HUES48 (cell line): ENCODE data around the gene CNNM2.
"Not testable (repeated sequence)": the region's sequence is repeated elsewhere in the genome, so short reads cannot be mapped to it uniquely, and the experiment has no call there.

Experiments used
- H3K27ac ChIP-seq: one replicate; pipeline ENCODE4 v1.7.0; 2013; ENCODE audit warnings: low read depth, low read length, inconsistent platforms
- H3K27me3 ChIP-seq: 2 replicates; pipeline ENCODE4 v1.6.1; 2013; ENCODE audit warnings: mild to moderate bottlenecking, low read length; ENCODE audit not compliant: control insufficient read depth, insufficient read depth
- H3K36me3 ChIP-seq: 2 replicates; pipeline ENCODE4 v1.6.1; 2013; ENCODE audit warnings: low read length; ENCODE audit not compliant: control insufficient read depth, insufficient read depth
- H3K4me1 ChIP-seq: 2 replicates; pipeline ENCODE4 v1.6.1; 2013; ENCODE audit warnings: mild to moderate bottlenecking, low read length; ENCODE audit not compliant: control insufficient read depth, insufficient read depth
- H3K4me3 ChIP-seq: 2 replicates; pipeline ENCODE4 v1.5.1; 2013; ENCODE audit warnings: mild to moderate bottlenecking, low read depth, low read length
- H3K9ac ChIP-seq: 2 replicates; pipeline ENCODE4 v1.6.1; 2013; ENCODE audit warnings: mild to moderate bottlenecking, low read depth, low read length, moderate library complexity
- H3K9me3 ChIP-seq: 2 replicates; pipeline ENCODE4 v1.6.1; 2013; ENCODE audit warnings: low read length; ENCODE audit not compliant: control insufficient read depth, insufficient read depth

CNNM2 gene

GRCh38 chr10:103124420-103125096 lies 206.5 kb downstream of the CNNM2 start:
- no peaks in the 10 kb centered on the region for H3K36me3 ChIP-seq
- no peaks in the 10 kb centered on the region for H3K27me3 ChIP-seq
- no peak overlapping the region for H3K27ac ChIP-seq
- H3K4me1 ChIP-seq = no peaks in the 10 kb centered on the region
- H3K9me3 ChIP-seq = no peaks in the 10 kb centered on the region
- H3K4me3 ChIP-seq = no peak overlapping the region
- no peak overlapping the region for H3K9ac ChIP-seq

DNA sequence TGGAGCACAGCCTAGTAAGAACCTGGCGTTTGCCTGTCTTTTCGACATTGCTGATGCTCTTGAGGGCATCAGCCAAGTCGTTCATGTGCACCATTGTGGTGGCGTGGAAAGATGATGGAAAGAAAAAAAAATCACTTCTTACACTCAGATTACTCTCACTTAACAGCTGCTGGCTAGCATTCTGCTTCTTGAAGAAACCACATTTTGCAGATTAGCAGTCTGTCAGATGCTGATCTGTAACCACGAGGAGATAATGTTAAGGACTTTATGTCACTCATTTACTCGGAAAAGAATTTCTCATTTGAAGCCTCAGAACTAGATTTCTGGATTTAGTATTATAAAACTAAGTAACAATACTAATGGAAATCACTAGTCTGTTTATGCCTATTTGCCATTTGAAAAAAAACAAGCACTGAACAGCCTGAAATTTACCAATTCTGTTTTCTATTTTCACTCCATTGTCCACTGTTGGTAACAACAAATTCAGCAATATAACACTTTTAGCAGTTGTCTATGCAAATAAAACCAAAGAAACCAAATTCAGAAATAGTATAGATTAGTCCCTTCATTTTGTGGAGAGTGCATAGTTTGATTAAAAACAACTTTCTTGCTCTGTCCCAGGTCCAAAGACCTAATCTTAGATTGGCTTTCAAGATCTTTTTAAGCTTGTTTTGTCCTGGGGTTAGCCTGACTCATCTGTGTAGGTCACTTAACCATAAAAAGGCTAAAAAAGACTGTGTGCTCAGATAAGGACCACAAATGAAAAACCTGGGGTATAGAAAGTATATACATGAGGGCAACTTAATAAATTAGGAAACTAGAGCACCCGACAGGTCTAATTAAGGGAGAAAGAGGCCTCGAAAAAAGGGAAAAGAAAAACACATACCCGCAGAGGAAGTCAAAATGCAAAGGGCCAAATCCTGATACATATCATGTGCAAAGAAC lies 207.5 kb downstream of the CNNM2 start:
- Histone ChIP-seq H3K9ac (no peak overlapping the region), H3K4me1 (no peaks in the 10 kb centered on the region), H3K36me3 (no peaks in the 10 kb centered on the region), H3K27me3 (no peaks in the 10 kb centered on the region), H3K4me3 (no peak overlapping the region), H3K9me3 (no peaks in the 10 kb centered on the region), H3K27ac (peak overlapping the region; percentile 44)

- Histone ChIP-seq H3K36me3 (no peaks in the 10 kb centered on the region), H3K4me1 (no peaks in the 10 kb centered on the region), H3K9me3 (0 out of 2 replicates have a peak, but pooled peaks cover 6% of the 10 kb centered on the region), H3K27me3 (no peaks in the 10 kb centered on the region), H3K9ac (no peak overlapping the region), H3K27ac (no peak overlapping the region), H3K4me3 (no peak overlapping the region)
Observed at GRCh38 chr10:103127241-103127640, 209.1 kb downstream of the CNNM2 start.

- not testable (repeated sequence) for H3K9me3 ChIP-seq, H3K27me3 ChIP-seq, H3K9ac ChIP-seq
Observed at GRCh38 chr10:103130180-103130579, 212.1 kb downstream of the CNNM2 start.

GRCh38 chr10:103130910-103131309 lies 212.8 kb downstream of the CNNM2 start:
- Histone ChIP-seq H3K27ac (no peak overlapping the region), H3K4me3 (no peak overlapping the region), H3K36me3 (peaks cover 3% of the 10 kb centered on the region; the same call in 1 of the 2 replicates), H3K27me3 (no peaks in the 10 kb centered on the region), H3K9ac (no peak overlapping the region), H3K4me1 (no peaks in the 10 kb centered on the region), H3K9me3 (0 out of 2 replicates have a peak, but pooled peaks cover 6% of the 10 kb centered on the region)

More at GRCh38 chr10:103130180-103130579, 212.1 kb downstream of the CNNM2 start:
- H3K4me3 ChIP-seq, H3K4me1 ChIP-seq, H3K36me3 ChIP-seq, H3K27ac ChIP-seq: not testable (repeated sequence)

DNA sequence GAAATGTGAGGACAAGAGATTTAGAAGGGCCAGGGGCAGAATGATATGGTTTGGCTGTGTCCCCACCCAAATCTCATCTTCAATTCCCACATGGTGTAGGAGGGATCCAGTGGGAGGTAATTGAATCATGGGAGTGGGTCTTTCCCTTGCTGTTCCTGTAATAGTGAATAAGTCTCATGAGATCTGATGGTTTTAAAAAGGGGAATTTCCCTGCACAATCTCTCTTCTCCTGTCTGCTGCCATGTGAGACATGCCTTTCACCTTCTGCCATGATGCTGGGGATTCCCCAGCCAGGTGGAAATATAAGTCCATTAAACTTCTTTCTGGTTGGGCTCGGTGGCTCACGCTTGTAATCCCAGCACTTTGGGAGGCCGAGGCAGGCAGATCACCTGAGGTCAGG lies 217.1 kb downstream of the CNNM2 start:
- not testable (repeated sequence) for H3K9me3 ChIP-seq, H3K27ac ChIP-seq, H3K4me1 ChIP-seq, H3K27me3 ChIP-seq, H3K4me3 ChIP-seq, H3K9ac ChIP-seq
- peaks cover 24% of the 10 kb centered on the region for H3K36me3 ChIP-seq

DNA sequence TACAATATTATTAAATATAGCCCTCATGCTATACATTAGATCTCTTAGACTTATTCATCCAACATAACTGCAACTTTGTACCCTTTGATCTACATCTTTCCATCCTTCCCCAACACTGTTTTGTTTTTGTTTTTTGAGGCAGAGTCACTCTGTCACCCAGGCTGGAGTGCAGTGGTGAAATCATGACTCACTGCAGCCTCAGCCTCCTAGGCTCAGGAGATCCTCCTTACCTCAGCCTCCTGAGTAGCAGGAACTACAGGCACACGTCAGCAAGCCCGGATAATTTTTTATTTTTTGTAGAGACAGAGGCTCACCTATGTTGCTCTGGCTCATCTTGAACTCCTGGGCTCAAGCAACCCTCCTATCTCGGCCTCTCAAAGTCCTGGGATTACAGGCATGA lies 221.7 kb downstream of the CNNM2 start:
- H3K27ac ChIP-seq = no peak overlapping the region
- H3K4me1 ChIP-seq = no peaks in the 10 kb centered on the region
- no peak overlapping the region for H3K4me3 ChIP-seq
- no peaks in the 10 kb centered on the region for H3K27me3 ChIP-seq
- H3K9me3 ChIP-seq = peaks cover 3% of the 10 kb centered on the region; the same call in 1 of the 2 replicates
- H3K9ac ChIP-seq = no peak overlapping the region
- H3K36me3 ChIP-seq = peaks cover 22% of the 10 kb centered on the region
